Natural killer cell (primary cell): ENCODE measurements around the gene TPSAB1. TPM values are rescaled to one million over a fixed set of nuclear protein-coding genes. Genes with fewer than 3 reads are reported as not detected.

Source experiments
- ATAC-seq, 3 donors: fragments of 150-1000 bp in 2 of 3; fragments of 200-7000 bp in 1 of 3; cut with Tn5 transposase; 1 replicate in 1 of 3; 2 replicates in 2 of 3; pipeline ENCODE4 v1.10.0; 2021; ENCODE audit warnings: mild to moderate bottlenecking in 2 of 3, moderate library complexity in 2 of 3
- DNase-seq, 2 donors: peaks; one replicate each; pipeline versions ENCODE4 v3.0.0 to v3.0.0-alpha.2; 2013 to 2021; ENCODE audit warnings: mixed read lengths in 1 of 2
- H3K27ac ChIP-seq: one replicate; pipeline ENCODE4 v1.5.1; 2013; ENCODE audit warnings: mild to moderate bottlenecking, low read length
- H3K27me3 ChIP-seq: one replicate; pipeline ENCODE4 v1.6.1; 2013; ENCODE audit warnings: low read length; ENCODE audit not compliant: control insufficient read depth, insufficient read depth
- H3K36me3 ChIP-seq: one replicate; pipeline ENCODE4 v1.6.1; 2013; ENCODE audit warnings: low read length; ENCODE audit not compliant: control insufficient read depth, insufficient read depth
- H3K4me1 ChIP-seq: one replicate; pipeline ENCODE4 v1.6.1; 2013; ENCODE audit warnings: low read length; ENCODE audit not compliant: control insufficient read depth, insufficient read depth
- H3K4me3 ChIP-seq: one replicate; pipeline ENCODE4 v1.5.1; 2013; ENCODE audit warnings: low read length
- H3K9me3 ChIP-seq: one replicate; pipeline ENCODE4 v1.6.1; 2013; ENCODE audit warnings: low read length; ENCODE audit not compliant: control insufficient read depth, insufficient read depth
- H3K27ac Mint-ChIP-seq, 2 donors: one replicate each; pipeline ENCODE4 v1.8.0; 2022; ENCODE audit warnings: mild to moderate bottlenecking in 2 of 2, mixed read lengths in 2 of 2, moderate library complexity in 1 of 2
- H3K27me3 Mint-ChIP-seq, 2 donors: one replicate each; pipeline ENCODE4 v1.8.0; 2022; ENCODE audit warnings: low read depth in 2 of 2, mixed read lengths in 2 of 2
- H3K36me3 Mint-ChIP-seq: one replicate; pipeline ENCODE4 v1.8.0; 2022; ENCODE audit warnings: mixed read lengths
- H3K4me1 Mint-ChIP-seq, 2 donors: one replicate each; pipeline ENCODE4 v1.8.0; 2022; ENCODE audit warnings: mixed read lengths in 2 of 2
- H3K4me3 Mint-ChIP-seq: one replicate; pipeline ENCODE4 v1.8.0; 2022; ENCODE audit warnings: mild to moderate bottlenecking, moderate library complexity, mixed read lengths
- H3K9me3 Mint-ChIP-seq, 2 donors: one replicate each; pipeline ENCODE4 v1.8.0; 2022; ENCODE audit warnings: mixed read lengths in 2 of 2
- WGBS: methylation state at CpG from one replicate; pipeline ENCODE4 v1.1.7; 2013; ENCODE audit warnings: missing lambda C conversion rate; ENCODE audit not compliant: insufficient coverage; 5-methylcytosine and 5-hydroxymethylcytosine counted together
- intact Hi-C: fragments of 100-400 bp; cut with micrococcal nuclease; formaldehyde crosslinking; loops from one replicate; pipeline ENCODE4 v1.14.2; 2022
- total RNA-seq, 4 donors: library from RNA; stranded (reverse); fragments of 120-200 nt in 1 of 4; gene quantifications; one replicate each; pipeline versions ENCODE4 v1.2.3 to v1.2.4, GENCODE V29; 2013 to 2022
- TF ChIP-seq, protein P1 (sequence below): fragments of 200-600 bp; IDR thresholded peaks from one replicate; pipeline ENCODE4 v1.8.0; 2022; ENCODE audit warnings: antibody characterized with exemption

TPSAB1 gene
- total RNA-seq, 3 donors from 2014 or later (not counting 1 experiment from before 2014, with no cell fraction given) = 0.82 to 13.4 TPM; not detected in 1

DNA sequence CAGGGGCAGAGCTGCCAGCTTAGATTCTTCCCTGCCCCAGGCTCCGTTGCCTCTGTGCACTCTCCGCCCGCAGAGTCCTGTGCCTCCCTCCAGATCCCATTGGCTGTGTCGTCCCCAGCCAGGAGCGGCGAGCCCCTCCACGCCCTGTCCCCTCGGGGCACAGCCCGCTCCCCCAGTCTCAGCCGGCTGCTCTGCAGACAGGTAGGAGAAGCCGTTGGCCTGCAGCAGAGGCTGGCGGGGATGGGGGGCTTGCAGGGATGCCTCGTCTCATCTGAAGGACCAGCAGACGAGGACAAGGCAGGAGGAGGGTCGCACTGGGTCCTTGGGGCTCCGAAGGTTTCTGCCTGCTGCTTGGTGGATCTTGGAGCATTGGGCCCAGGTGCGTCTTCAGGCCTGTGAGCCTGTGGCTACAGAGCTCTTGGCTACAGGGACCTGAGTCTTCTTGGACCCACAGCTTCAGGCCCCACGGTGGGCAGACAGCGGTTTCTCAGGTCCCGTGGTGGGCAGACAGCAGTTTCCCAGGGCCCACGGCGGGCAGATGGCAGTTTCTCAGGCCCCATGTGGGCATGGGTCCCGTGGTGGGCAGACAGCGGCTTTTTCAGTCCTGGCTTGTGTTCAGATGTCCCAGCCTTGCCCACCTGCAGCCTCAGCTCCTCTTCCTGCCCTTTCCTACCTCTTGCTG is 21.4 kb upstream of the TPSAB1 start:
- ATAC-seq = no peak

DNA sequence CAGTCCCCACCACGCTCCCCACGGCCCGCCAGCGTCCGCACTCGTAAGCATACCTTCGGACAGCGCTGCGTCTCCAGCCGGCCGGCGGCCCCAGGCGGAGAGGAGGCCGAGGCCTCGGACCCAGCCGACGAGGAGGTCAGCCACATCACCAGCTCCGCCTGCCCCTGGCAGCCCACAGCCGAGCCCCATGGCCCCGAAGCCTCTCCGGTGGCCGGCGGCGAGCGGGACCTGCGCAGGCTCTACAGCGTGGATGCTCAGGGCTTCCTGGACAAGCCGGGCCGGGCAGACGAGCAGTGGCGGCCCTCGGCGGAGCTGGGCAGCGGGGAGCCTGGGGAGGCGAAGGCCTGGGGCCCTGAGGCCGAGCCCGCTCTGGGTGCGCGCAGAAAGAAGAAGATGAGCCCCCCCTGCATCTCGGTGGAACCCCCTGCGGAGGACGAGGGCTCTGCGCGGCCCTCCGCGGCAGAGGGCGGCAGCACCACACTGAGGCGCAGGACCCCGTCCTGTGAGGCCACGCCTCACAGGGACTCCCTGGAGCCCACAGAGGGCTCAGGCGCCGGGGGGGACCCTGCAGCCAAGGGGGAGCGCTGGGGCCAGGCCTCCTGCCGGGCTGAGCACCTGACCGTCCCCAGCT is 20.3 kb upstream of the TPSAB1 start:
- Mint-ChIP-seq H3K9me3 (no peaks in the 10 kb centered on the region), H3K4me3 (no peak overlapping the region), H3K27ac (no peak overlapping the region), H3K36me3 (no peaks in the 10 kb centered on the region), H3K4me1 (peaks cover 0 to 4% of the 10 kb centered on the region in 2 donors), H3K27me3 (no peaks in the 10 kb centered on the region)
- H3K4me1 ChIP-seq = no peaks in the 10 kb centered on the region
- ATAC-seq = no peak
- no peak for DNase-seq
- H3K27me3 ChIP-seq = no peaks in the 10 kb centered on the region
- intact Hi-C loops = no loop called here
- H3K4me3 ChIP-seq = no peak overlapping the region
- H3K36me3 ChIP-seq = no peaks in the 10 kb centered on the region
- 92% methylated on average over 55 of the region's 55 CpGs for WGBS
- no peaks in the 10 kb centered on the region for H3K9me3 ChIP-seq
- H3K27ac ChIP-seq = no peak overlapping the region
- TF ChIP-seq, protein P1, sequence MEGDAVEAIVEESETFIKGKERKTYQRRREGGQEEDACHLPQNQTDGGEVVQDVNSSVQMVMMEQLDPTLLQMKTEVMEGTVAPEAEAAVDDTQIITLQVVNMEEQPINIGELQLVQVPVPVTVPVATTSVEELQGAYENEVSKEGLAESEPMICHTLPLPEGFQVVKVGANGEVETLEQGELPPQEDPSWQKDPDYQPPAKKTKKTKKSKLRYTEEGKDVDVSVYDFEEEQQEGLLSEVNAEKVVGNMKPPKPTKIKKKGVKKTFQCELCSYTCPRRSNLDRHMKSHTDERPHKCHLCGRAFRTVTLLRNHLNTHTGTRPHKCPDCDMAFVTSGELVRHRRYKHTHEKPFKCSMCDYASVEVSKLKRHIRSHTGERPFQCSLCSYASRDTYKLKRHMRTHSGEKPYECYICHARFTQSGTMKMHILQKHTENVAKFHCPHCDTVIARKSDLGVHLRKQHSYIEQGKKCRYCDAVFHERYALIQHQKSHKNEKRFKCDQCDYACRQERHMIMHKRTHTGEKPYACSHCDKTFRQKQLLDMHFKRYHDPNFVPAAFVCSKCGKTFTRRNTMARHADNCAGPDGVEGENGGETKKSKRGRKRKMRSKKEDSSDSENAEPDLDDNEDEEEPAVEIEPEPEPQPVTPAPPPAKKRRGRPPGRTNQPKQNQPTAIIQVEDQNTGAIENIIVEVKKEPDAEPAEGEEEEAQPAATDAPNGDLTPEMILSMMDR = no peak

More for the DNA sequence above, 21.4 kb upstream of the TPSAB1 start:
- H3K9me3 Mint-ChIP-seq = no peaks in the 10 kb centered on the region
- H3K4me3 Mint-ChIP-seq = no peak overlapping the region
- Histone ChIP-seq H3K27me3 (no peaks in the 10 kb centered on the region), H3K27ac (no peak overlapping the region), H3K9me3 (no peaks in the 10 kb centered on the region), H3K4me1 (no peaks in the 10 kb centered on the region), H3K36me3 (no peaks in the 10 kb centered on the region), H3K4me3 (no peak overlapping the region)
- intact Hi-C loops = no loop called here
- no peaks in the 10 kb centered on the region for H3K27me3 Mint-ChIP-seq
- DNase-seq = no peak
- no peak overlapping the region for H3K27ac Mint-ChIP-seq
- TF ChIP-seq, protein P1 = no peak
- no peaks in the 10 kb centered on the region for H3K36me3 Mint-ChIP-seq
- WGBS = 81% methylated on average over 24 of the region's 24 CpGs
- peaks cover 0 to 4% of the 10 kb centered on the region in 2 donors for H3K4me1 Mint-ChIP-seq

DNA sequence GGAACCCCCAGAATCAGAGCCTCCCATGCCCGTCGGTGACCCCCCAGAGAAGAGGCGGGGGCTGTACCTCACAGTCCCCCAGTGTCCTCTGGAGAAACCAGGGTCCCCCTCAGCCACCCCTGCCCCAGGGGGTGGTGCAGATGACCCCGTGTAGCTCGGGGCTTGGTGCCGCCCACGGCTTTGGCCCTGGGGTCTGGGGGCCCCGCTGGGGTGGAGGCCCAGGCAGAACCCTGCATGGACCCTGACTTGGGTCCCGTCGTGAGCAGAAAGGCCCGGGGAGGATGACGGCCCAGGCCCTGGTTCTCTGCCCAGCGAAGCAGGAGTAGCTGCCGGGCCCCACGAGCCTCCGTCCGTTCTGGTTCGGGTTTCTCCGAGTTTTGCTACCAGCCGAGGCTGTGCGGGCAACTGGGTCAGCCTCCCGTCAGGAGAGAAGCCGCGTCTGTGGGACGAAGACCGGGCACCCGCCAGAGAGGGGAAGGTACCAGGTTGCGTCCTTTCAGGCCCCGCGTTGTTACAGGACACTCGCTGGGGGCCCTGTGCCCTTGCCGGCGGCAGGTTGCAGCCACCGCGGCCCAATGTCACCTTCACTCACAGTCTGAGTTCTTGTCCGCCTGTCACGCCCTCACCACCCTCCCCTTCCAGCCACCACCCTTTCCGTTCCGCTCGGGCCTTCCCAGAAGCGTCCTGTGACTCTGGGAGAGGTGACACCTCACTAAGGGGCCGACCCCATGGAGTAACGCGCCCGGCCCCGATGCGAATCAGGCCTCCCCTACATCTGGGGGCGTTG is 19.5 kb upstream of the TPSAB1 start:
- Histone ChIP-seq H3K27me3 (no peaks in the 10 kb centered on the region), H3K4me3 (no peak overlapping the region), H3K9me3 (no peaks in the 10 kb centered on the region), H3K4me1 (peaks cover 3% of the 10 kb centered on the region), H3K36me3 (no peaks in the 10 kb centered on the region), H3K27ac (no peak overlapping the region)
- ATAC-seq (no peak), DNase-seq (no peak)
- WGBS = 84% methylated on average over 48 of the region's 48 CpGs
- H3K27me3 Mint-ChIP-seq = no peaks in the 10 kb centered on the region
- no peak overlapping the region for H3K27ac Mint-ChIP-seq
- H3K36me3 Mint-ChIP-seq = no peaks in the 10 kb centered on the region
- peaks cover 0 to 3% of the 10 kb centered on the region in 2 donors for H3K4me1 Mint-ChIP-seq
- intact Hi-C loops = no loop called here
- TF ChIP-seq, protein P1 = no peak
- no peak overlapping the region for H3K4me3 Mint-ChIP-seq
- H3K9me3 Mint-ChIP-seq = no peaks in the 10 kb centered on the region
